ENCODE results near the gene ARMC8. TPM values are rescaled to one million over a fixed set of nuclear protein-coding genes. Genes with fewer than 3 reads are reported as not detected.

ARMC8 gene
- total and polyA plus RNA-seq, 8 donors: 7.6 to 21.1 (median 16.9) TPM

DNA sequence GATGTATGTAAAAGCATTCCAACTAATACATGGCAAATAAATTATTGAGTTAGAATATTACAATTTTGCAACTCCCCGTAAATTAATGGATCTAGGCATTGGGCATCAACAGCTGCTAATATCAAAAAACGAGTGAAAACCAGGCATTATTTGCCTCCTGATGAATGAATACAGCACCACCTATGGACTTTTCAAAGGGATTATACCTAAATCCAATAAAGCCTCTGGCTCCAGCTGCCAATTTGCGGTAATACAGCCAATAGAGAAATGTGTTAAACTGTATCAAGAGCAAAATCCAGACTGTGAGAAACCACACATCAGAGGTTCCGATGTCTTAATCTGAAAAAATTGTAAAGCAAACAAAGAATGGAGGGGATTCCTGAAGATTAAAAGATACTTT is 38.6 kb upstream of the ARMC8 start:
- Histone ChIP-seq H3K27me3 (no peaks in the 10 kb centered on the region), H3K27ac (no peak overlapping the region), H3K4me3 (no peak overlapping the region), H3K36me3 (no peaks in the 10 kb centered on the region), H3K4me1 (peaks cover 0 to 7% (median 0%) of the 10 kb centered on the region in 3 donors), H3K9me3 (no peaks in the 10 kb centered on the region)
- intact Hi-C loops (cut with DNase I): no loop called here
- DNase-seq: no peak
- FAIRE-seq: no peak
- whole genome bisulfite sequencing, 2 donors: 51 to 52% methylated on average over 4 of the region's 4 CpGs
- TF ChIP-seq, protein P1, sequence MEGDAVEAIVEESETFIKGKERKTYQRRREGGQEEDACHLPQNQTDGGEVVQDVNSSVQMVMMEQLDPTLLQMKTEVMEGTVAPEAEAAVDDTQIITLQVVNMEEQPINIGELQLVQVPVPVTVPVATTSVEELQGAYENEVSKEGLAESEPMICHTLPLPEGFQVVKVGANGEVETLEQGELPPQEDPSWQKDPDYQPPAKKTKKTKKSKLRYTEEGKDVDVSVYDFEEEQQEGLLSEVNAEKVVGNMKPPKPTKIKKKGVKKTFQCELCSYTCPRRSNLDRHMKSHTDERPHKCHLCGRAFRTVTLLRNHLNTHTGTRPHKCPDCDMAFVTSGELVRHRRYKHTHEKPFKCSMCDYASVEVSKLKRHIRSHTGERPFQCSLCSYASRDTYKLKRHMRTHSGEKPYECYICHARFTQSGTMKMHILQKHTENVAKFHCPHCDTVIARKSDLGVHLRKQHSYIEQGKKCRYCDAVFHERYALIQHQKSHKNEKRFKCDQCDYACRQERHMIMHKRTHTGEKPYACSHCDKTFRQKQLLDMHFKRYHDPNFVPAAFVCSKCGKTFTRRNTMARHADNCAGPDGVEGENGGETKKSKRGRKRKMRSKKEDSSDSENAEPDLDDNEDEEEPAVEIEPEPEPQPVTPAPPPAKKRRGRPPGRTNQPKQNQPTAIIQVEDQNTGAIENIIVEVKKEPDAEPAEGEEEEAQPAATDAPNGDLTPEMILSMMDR (IDR thresholded peaks at IDR 0.05): no peak
- ATAC-seq: no peak

DNA sequence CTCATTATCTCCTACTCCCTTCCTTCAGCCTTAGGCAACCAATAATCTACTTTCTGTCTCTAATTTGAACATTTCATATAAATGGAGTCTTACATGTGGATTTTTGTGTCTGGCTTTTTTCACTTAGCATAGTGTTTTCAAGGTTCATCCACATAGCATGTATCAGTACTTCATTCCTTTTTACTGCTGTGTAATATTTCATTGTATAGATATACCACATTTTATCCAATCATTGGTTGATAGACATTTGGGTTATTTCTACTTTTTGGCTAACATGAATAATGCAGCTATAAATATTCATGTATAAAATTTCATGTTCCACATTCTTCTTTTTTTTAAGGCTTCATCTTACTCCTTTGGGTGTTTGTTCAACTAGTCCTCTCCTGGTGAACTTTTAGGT is 32.6 kb upstream of the ARMC8 start:
- Histone ChIP-seq H3K27me3 (no peaks in the 10 kb centered on the region), H3K9me3 (no peaks in the 10 kb centered on the region), H3K36me3 (no peaks in the 10 kb centered on the region), H3K4me1 (no peaks in the 10 kb centered on the region), H3K27ac (no peak overlapping the region), H3K4me3 (no peak overlapping the region)
- intact Hi-C loops (cut with DNase I): no loop called here
- no peak for ATAC-seq
- no peak for FAIRE-seq
- TF ChIP-seq, protein P1 (IDR thresholded peaks at IDR 0.05): no peak
- no peak for DNase-seq

DNA sequence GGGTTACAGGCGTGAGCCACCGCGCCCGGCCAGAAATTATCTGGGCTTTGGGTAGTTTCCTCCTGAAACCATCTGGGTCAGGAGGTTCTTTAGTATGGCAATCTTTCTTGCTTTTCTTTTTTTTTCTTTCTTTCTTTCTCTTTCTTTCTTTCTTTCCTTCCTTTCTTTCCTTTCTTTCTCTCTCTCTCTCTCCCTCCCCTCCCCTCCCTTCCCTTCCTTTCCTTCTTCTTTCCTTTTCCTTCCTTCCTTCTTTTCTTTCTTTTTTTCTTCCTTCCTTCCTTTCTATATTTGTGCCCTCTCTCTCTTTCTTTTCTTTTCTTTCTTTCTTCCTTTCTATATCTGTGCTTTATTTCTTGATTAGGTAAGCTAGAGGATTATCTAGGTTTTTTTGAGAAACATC is 29.4 kb upstream of the ARMC8 start:
- Histone ChIP-seq H3K4me1 (no peaks in the 10 kb centered on the region), H3K4me3 (no peak overlapping the region), H3K9me3 (no peaks in the 10 kb centered on the region), H3K27ac (no peak overlapping the region), H3K36me3 (peaks cover 0 to 11% (median 5%) of the 10 kb centered on the region in 3 donors), H3K27me3 (no peaks in the 10 kb centered on the region)
- DNase-seq (no peak), FAIRE-seq (no peak), ATAC-seq (no peak)
- 96 to 98% methylated on average over 4 of the region's 4 CpGs for WGBS, 2 donors
- intact Hi-C loops (cut with DNase I): no loop called here
- TF ChIP-seq, protein P1 (IDR thresholded peaks at IDR 0.05): no peak

DNA sequence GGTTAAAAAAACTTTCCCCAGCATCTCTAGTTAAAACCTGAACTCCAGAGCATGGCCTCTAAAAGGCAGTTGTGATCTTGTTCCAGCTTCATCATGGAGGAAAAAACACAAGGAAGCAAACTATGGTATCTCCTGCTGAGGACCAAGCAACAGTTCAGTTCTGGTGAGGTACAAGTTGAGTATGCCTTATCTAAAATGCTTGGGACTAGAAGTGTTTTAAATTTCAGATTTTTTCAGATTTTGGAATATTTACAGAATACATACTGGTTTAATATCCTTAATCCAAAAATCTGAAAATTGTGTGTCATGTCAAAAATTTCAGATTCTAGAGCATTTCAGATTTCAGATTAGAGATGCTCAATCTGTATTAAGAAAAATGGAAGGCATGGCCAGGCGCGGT is 22.0 kb upstream of the ARMC8 start:
- H3K27me3 ChIP-seq: no peaks in the 10 kb centered on the region
- H3K9me3 ChIP-seq: no peaks in the 10 kb centered on the region
- ATAC-seq (no peak), DNase-seq (no peak), FAIRE-seq (no peak)
- TF ChIP-seq, protein P1 (IDR thresholded peaks at IDR 0.05): no peak
- no peak overlapping the region for H3K4me3 ChIP-seq
- 96 to 98% methylated on average over 2 of the region's 2 CpGs for WGBS, 2 donors
- H3K4me1 ChIP-seq: no peaks in the 10 kb centered on the region
- intact Hi-C loops (cut with DNase I): no loop called here
- no peak overlapping the region for H3K27ac ChIP-seq
- H3K36me3 ChIP-seq: peaks cover 0 to 61% (median 9%) of the 10 kb centered on the region in 3 donors

DNA sequence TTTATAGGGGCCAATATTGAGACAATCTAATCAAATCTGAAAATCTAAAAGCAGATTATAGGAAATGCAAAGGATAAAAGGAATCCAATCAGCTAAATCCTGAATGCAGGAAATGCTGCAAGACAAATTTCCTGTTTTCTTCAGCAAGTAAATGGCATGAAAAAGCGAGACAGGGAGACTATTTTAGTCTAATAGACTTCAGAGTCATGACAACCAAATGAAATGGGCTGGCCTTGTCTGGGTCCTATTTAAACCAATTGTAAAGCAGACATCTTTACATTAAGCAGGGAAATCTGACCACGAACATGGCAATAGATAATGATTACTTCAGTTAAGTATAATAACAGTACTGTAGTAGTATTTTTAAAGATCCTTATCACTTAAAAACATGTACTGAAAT is 14.5 kb upstream of the ARMC8 start:
- Histone ChIP-seq H3K27me3 (no peaks in the 10 kb centered on the region), H3K36me3 (peaks cover 0 to 16% (median 0%) of the 10 kb centered on the region in 3 donors), H3K4me1 (peaks cover 0 to 17% (median 0%) of the 10 kb centered on the region in 3 donors), H3K4me3 (no peak overlapping the region), H3K9me3 (no peaks in the 10 kb centered on the region), H3K27ac (no peak overlapping the region)
- intact Hi-C loops (cut with DNase I): no loop called here
- ATAC-seq (no peak), FAIRE-seq (no peak), DNase-seq (no peak)
- TF ChIP-seq, protein P1 (IDR thresholded peaks at IDR 0.05): no peak
- 75 to 82% methylated on average over 2 of the region's 2 CpGs for WGBS, 2 donors
